ENCODE results near the gene FIBCD1. TPM values are rescaled to one million over a fixed set of nuclear protein-coding genes. Genes with fewer than 3 reads are reported as not detected.

The FIBCD1 gene
- total RNA-seq, 4 donors from 2014 or later = 3.3 TPM; not detected in 3

DNA sequence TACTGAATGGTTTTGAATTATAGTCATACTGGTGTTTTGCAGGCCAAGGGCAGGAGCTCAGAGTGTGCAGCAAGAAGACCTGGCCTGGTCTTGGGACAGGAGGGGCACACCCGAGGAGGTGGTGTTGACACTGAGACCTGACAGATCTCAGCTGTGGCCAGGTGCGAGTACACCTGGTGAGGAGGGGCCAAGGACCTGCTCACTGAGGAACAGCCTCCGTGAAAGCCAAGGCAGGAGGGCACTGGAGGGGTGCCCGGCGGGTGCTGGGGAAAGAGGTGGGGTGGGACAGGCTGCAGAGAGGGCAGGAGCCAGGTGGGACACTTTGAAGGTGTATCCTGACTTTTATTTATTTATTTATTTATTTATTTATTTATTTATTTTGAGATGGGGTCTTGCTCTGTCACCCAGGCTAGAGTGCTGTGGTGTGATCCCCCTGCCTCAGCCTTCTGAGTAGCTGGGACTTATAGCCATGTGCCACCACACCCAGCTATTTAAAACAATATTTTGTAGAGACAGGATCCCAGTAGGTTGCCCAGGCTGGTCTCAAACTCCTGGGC lies 46.6 kb upstream of the FIBCD1 start:
- Histone ChIP-seq H3K4me1 (no peaks in the 10 kb centered on the region), H3K27ac (no peak overlapping the region), H3K27me3 (no peaks in the 10 kb centered on the region), H3K9me3 (no peaks in the 10 kb centered on the region), H3K4me3 (no peak overlapping the region), H3K36me3 (no peaks in the 10 kb centered on the region)
- DNase-seq = no peak
- no peak for TF ChIP-seq POLR2A (IDR thresholded peaks at IDR 0.05)
- TF ChIP-seq, protein P1, sequence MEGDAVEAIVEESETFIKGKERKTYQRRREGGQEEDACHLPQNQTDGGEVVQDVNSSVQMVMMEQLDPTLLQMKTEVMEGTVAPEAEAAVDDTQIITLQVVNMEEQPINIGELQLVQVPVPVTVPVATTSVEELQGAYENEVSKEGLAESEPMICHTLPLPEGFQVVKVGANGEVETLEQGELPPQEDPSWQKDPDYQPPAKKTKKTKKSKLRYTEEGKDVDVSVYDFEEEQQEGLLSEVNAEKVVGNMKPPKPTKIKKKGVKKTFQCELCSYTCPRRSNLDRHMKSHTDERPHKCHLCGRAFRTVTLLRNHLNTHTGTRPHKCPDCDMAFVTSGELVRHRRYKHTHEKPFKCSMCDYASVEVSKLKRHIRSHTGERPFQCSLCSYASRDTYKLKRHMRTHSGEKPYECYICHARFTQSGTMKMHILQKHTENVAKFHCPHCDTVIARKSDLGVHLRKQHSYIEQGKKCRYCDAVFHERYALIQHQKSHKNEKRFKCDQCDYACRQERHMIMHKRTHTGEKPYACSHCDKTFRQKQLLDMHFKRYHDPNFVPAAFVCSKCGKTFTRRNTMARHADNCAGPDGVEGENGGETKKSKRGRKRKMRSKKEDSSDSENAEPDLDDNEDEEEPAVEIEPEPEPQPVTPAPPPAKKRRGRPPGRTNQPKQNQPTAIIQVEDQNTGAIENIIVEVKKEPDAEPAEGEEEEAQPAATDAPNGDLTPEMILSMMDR (IDR thresholded peaks at IDR 0.05) = no peak

DNA sequence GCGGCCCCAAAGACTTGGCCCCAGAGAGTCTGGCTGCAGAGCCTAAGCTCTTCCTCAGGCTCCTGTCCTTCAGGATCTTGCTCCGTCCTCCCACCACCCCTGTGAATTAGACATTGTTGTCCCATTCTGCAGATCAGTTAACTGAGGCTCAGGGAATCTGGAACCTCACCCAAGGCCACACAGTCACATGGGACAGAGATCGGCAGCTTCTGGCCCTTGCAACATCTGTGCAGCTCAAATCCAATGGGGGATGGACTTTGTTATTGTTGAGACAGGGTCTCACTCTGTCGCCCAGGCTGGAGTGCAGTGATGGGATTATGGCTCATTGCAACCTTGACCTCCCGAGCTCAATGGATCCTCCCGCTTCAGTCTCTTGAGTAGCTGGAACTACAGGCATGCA lies 46.0 kb upstream of the FIBCD1 start:
- TF ChIP-seq, protein P1 (IDR thresholded peaks at IDR 0.05) = no peak
- no peak for TF ChIP-seq POLR2A (IDR thresholded peaks at IDR 0.05)
- H3K27me3 ChIP-seq = no peaks in the 10 kb centered on the region
- no peak for DNase-seq
- no peak overlapping the region for H3K4me3 ChIP-seq
- no peaks in the 10 kb centered on the region for H3K4me1 ChIP-seq
- H3K36me3 ChIP-seq = no peaks in the 10 kb centered on the region
- no peak overlapping the region for H3K27ac ChIP-seq
- no peaks in the 10 kb centered on the region for H3K9me3 ChIP-seq

DNA sequence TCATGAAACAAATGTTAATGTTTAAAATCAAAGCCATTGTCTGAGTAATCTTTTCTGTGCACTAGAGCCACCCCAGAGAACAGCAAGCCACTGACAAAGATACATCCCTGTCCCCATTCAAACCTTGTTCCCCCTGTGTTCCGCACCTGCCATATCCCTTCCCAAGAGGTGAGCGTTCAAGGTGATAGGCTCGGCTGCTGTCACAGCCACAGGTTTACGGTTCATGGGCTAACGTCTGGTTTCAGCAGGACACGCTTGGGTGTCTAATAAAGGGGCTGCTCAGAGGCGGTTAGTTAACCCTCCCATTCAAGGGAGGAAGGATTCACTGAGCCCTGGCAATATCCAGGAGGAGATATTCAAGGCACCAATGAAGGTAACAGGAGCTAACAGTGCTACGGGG lies 45.5 kb upstream of the FIBCD1 start:
- H3K27ac ChIP-seq = no peak overlapping the region

DNA sequence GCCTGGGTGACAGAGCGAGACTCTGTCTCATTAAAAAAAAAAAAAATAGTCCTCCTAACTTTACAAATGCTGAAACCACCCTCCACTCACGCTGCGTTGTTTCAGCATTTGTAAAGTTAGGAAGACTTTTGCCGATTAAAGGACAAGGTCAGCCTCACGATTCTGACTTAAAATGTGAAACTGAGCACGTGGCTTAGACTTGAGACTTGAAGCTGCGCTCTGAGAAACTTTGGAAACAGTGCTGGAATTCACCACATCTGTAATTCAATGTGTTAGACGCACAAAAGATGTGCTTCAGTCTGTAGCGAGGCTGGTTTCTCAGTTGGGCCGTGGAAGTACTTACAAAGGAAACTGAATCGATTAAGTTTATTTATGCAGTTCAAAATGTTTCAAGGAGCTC lies 44.9 kb upstream of the FIBCD1 start:
- Histone ChIP-seq H3K4me1 (no peaks in the 10 kb centered on the region), H3K9me3 (no peaks in the 10 kb centered on the region), H3K27me3 (no peaks in the 10 kb centered on the region), H3K27ac (no peak overlapping the region), H3K4me3 (no peak overlapping the region), H3K36me3 (no peaks in the 10 kb centered on the region)
- TF ChIP-seq POLR2A (IDR thresholded peaks at IDR 0.05) = no peak
- TF ChIP-seq, protein P1 (IDR thresholded peaks at IDR 0.05) = no peak
- DNase-seq = no peak

More for the DNA sequence above, 45.5 kb upstream of the FIBCD1 start:
- no peak for DNase-seq
- H3K9me3 ChIP-seq = no peaks in the 10 kb centered on the region
- H3K27me3 ChIP-seq = no peaks in the 10 kb centered on the region
- H3K4me3 ChIP-seq = no peak overlapping the region
- H3K36me3 ChIP-seq = no peaks in the 10 kb centered on the region
- no peaks in the 10 kb centered on the region for H3K4me1 ChIP-seq
- TF ChIP-seq POLR2A (IDR thresholded peaks at IDR 0.05) = no peak
- TF ChIP-seq, protein P1 (IDR thresholded peaks at IDR 0.05) = no peak

DNA sequence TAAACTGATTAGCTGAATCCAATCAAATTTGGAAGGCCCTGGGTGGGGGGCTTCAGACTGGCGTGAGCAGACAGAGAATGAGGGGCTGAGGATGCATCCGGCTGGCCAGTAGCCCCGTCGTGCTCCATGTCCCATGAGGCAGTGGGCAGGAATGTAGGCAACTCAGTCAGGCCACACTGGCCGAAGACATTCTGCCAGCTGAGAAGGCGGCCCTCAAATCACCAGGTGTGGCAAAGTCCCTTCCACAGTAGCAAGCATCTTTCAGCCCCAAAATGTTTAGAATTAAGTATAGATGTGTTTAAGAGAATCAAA lies 44.3 kb upstream of the FIBCD1 start:
- Histone ChIP-seq H3K27ac (no peak overlapping the region), H3K4me3 (no peak overlapping the region), H3K36me3 (no peaks in the 10 kb centered on the region), H3K9me3 (no peaks in the 10 kb centered on the region), H3K27me3 (no peaks in the 10 kb centered on the region), H3K4me1 (no peaks in the 10 kb centered on the region)
- TF ChIP-seq, protein P1 (IDR thresholded peaks at IDR 0.05) = no peak
- TF ChIP-seq POLR2A (IDR thresholded peaks at IDR 0.05) = no peak
- no peak for DNase-seq
